ENCODE results near the gene TFEC. TPM values are rescaled to one million over a fixed set of nuclear protein-coding genes. Genes with fewer than 3 reads are reported as not detected.

The TFEC gene
- total RNA-seq, 1 experiment from 2014 or later: not detected

DNA sequence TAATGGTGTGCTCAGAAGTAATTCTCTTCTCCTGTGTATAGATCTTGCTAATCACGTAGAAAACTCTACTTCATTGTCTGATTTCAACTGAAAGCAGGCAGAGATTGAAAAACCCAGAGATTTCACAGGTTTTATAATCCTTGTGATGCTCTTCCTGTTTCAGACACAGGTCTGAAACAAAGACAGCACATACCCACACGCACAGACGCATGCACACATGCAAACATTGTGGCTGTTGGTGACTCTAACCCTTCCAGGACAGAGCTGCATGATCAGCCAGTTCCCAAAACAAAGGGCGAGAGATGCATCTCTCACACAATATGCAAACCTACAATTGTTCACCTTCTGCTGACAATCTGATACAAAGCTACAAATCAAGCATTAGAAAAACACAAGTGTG is 11.1 kb upstream of the TFEC start:
- H3K27me3 ChIP-seq (ENCODE audit: low read length): no peaks in the 10 kb centered on the region
- DNase-seq: no peak
- H3K9ac ChIP-seq (ENCODE audit: low read length): no peak overlapping the region
- H3K36me3 ChIP-seq (ENCODE audit: insufficient read depth, low read length): no peaks in the 10 kb centered on the region
- no peak overlapping the region for H3K4me3 ChIP-seq (ENCODE audit: low read length)
- no peak overlapping the region for H3K27ac ChIP-seq (ENCODE audit: low read length)
- H3K9me3 ChIP-seq (ENCODE audit: low read length): no peaks in the 10 kb centered on the region; the same call in 1 of the 2 replicates
- no peaks in the 10 kb centered on the region for H3K9me2 ChIP-seq (replicated peaks; ENCODE audit: insufficient read depth, low read length)
- H3K79me2 ChIP-seq (ENCODE audit: low read length): no peaks in the 10 kb centered on the region
- no peaks in the 10 kb centered on the region for H4K20me1 ChIP-seq (ENCODE audit: insufficient read depth, low read depth, low read length)
- no peak overlapping the region for H2AFZ ChIP-seq (ENCODE audit: low read length)
- H3K4me2 ChIP-seq (ENCODE audit: low read depth, low read length, poor library complexity, severe bottlenecking): no peak overlapping the region
- H3K4me1 ChIP-seq (ENCODE audit: low read length): no peaks in the 10 kb centered on the region

DNA sequence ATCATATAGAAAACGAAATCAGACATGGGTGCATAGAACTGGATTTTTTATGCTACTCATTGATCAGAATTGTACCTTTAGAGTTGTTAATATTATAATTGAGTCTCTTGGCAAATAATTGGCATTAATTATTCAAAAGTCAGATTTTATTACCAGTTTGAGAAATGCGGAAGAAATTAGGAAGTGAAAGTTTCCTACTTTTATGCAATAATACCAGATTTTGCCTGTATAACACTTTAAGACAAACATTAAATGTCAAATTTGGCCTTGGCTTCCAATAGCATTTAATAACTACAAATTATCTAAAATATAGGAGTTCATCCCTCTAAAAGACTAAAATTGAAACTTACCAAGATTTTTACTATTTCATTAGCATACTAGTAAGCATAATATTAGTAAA is 6.8 kb upstream of the TFEC start:
- H3K9ac ChIP-seq (ENCODE audit: low read length): no peak overlapping the region
- no peak overlapping the region for H2AFZ ChIP-seq (ENCODE audit: low read length)
- H3K9me3 ChIP-seq (ENCODE audit: low read length): no peaks in the 10 kb centered on the region; the same call in 1 of the 2 replicates
- no peak overlapping the region for H3K4me2 ChIP-seq (ENCODE audit: low read depth, low read length, poor library complexity, severe bottlenecking)
- H3K4me3 ChIP-seq (ENCODE audit: low read length): no peak overlapping the region
- no peaks in the 10 kb centered on the region for H3K9me2 ChIP-seq (replicated peaks; ENCODE audit: insufficient read depth, low read length)
- no peaks in the 10 kb centered on the region for H3K4me1 ChIP-seq (ENCODE audit: low read length)
- DNase-seq: no peak
- H3K27ac ChIP-seq (ENCODE audit: low read length): no peak overlapping the region
- no peaks in the 10 kb centered on the region for H4K20me1 ChIP-seq (ENCODE audit: insufficient read depth, low read depth, low read length)
- H3K36me3 ChIP-seq (ENCODE audit: insufficient read depth, low read length): no peaks in the 10 kb centered on the region
- H3K79me2 ChIP-seq (ENCODE audit: low read length): no peaks in the 10 kb centered on the region
- H3K27me3 ChIP-seq (ENCODE audit: low read length): no peaks in the 10 kb centered on the region

DNA sequence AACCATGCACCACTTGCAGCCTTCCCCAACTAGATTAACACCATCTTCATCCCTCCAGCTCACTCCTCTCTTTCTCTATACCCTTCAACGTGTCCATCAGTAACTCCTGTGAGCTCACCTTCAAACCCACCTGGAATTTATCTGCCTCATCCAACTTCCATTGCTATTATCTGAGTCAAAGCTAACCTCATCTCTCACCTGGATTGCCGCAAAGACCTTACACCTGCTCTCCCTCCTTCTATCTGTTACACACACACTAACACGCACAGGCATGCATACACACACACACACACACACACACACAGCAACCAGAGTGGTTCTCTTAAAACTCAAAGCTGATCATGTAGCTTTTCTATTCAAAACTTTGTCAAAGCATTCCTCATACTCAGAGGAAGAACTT is 3.8 kb upstream of the TFEC start:
- no peak overlapping the region for H3K4me2 ChIP-seq (ENCODE audit: low read depth, low read length, poor library complexity, severe bottlenecking)
- H3K9ac ChIP-seq (ENCODE audit: low read length): no peak overlapping the region
- no peaks in the 10 kb centered on the region for H3K4me1 ChIP-seq (ENCODE audit: low read length)
- no peaks in the 10 kb centered on the region for H3K79me2 ChIP-seq (ENCODE audit: low read length)
- H3K27ac ChIP-seq (ENCODE audit: low read length): no peak overlapping the region
- H2AFZ ChIP-seq (ENCODE audit: low read length): no peak overlapping the region
- H4K20me1 ChIP-seq (ENCODE audit: insufficient read depth, low read depth, low read length): no peaks in the 10 kb centered on the region
- H3K4me3 ChIP-seq (ENCODE audit: low read length): no peak overlapping the region
- H3K9me2 ChIP-seq (replicated peaks; ENCODE audit: insufficient read depth, low read length): no peaks in the 10 kb centered on the region
- no peaks in the 10 kb centered on the region for H3K36me3 ChIP-seq (ENCODE audit: insufficient read depth, low read length)
- no peaks in the 10 kb centered on the region for H3K27me3 ChIP-seq (ENCODE audit: low read length)
- no peak for DNase-seq
- no peaks in the 10 kb centered on the region; the same call in 1 of the 2 replicates for H3K9me3 ChIP-seq (ENCODE audit: low read length)

DNA sequence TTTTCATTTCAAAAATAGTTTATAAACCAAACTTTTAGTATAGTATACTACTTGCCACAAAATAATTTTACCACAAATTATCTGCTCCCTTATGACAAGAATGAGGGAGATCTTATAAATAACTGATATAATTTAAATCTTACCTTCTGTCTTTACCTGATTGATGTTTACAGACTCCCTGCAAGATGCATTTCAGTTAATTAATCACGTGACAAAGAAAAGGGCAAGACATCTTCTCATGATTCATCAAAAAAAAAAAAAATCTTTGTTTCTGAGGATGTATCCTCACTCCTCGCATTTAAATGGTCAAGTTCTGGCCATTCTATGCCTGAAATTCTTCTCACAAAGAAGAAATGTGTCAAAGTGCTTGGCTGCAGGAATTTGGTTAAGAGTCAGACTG is 2.3 kb upstream of the TFEC start:
- DNase-seq: no peak
- H3K4me2 ChIP-seq (ENCODE audit: low read depth, low read length, poor library complexity, severe bottlenecking): no peak overlapping the region
- no peaks in the 10 kb centered on the region for H3K36me3 ChIP-seq (ENCODE audit: insufficient read depth, low read length)
- no peaks in the 10 kb centered on the region for H3K9me2 ChIP-seq (replicated peaks; ENCODE audit: insufficient read depth, low read length)
- no peak overlapping the region for H3K9ac ChIP-seq (ENCODE audit: low read length)
- no peaks in the 10 kb centered on the region for H3K27me3 ChIP-seq (ENCODE audit: low read length)
- H3K79me2 ChIP-seq (ENCODE audit: low read length): no peaks in the 10 kb centered on the region
- H3K9me3 ChIP-seq (ENCODE audit: low read length): peaks cover 4% of the 10 kb centered on the region; the same call in 1 of the 2 replicates
- H3K27ac ChIP-seq (ENCODE audit: low read length): no peak overlapping the region
- H2AFZ ChIP-seq (ENCODE audit: low read length): no peak overlapping the region
- no peaks in the 10 kb centered on the region for H3K4me1 ChIP-seq (ENCODE audit: low read length)
- no peaks in the 10 kb centered on the region for H4K20me1 ChIP-seq (ENCODE audit: insufficient read depth, low read depth, low read length)
- no peak overlapping the region for H3K4me3 ChIP-seq (ENCODE audit: low read length)

DNA sequence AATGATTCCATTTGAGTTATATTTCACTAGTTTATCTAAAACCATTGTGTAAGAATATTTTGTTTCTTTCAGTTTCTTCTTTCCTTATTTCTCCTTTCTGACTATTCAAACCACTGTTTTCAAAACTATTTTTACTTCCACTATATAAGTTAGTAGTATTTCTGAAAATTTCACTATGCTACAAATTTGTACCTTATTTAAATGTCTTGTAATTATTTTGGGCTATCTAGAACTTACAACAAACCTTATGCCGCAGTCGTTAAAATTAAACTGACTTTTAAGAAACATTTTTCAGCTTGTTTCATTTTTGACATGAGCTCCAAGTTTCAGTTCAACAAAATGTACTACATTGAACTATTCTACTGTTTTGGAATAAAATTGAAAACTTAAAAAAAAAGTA is 1.8 kb downstream of the TFEC start:
- Histone ChIP-seq H3K4me3 (ENCODE audit: low read length) (no peak overlapping the region), H4K20me1 (ENCODE audit: insufficient read depth, low read depth, low read length) (no peaks in the 10 kb centered on the region), H3K9ac (ENCODE audit: low read length) (no peak overlapping the region), H3K79me2 (ENCODE audit: low read length) (no peaks in the 10 kb centered on the region), H3K9me3 (ENCODE audit: low read length) (peaks cover 4% of the 10 kb centered on the region; the same call in 1 of the 2 replicates), H3K9me2 (replicated peaks; ENCODE audit: insufficient read depth, low read length) (no peaks in the 10 kb centered on the region), H3K27ac (ENCODE audit: low read length) (no peak overlapping the region), H3K27me3 (ENCODE audit: low read length) (no peaks in the 10 kb centered on the region), H2AFZ (ENCODE audit: low read length) (no peak overlapping the region), H3K4me1 (ENCODE audit: low read length) (no peaks in the 10 kb centered on the region), H3K4me2 (ENCODE audit: low read depth, low read length, poor library complexity, severe bottlenecking) (no peak overlapping the region), H3K36me3 (ENCODE audit: insufficient read depth, low read length) (no peaks in the 10 kb centered on the region)
- no peak for DNase-seq

DNA sequence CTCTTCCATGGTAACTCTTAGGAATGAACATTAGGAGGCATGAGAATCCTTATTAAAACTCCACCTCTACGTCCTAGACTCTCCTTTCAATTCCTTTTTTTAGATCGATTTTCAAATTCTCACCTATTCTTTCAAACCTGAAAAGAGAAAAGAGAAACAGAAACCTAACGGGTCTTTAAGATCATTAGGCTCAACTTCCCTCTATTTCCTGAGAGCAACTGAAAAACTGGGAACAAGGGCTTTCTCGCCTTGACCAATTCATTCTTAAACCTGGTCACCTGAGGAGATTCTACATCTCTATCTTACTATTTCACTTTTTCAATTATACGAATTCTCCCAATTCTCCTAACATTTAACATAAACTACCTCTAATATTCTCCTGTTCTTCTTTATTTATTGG is 2.8 kb downstream of the TFEC start:
- H3K9ac ChIP-seq (ENCODE audit: low read length): no peak overlapping the region
- peaks cover 10% of the 10 kb centered on the region for H3K9me3 ChIP-seq (ENCODE audit: low read length)
- no peaks in the 10 kb centered on the region for H3K79me2 ChIP-seq (ENCODE audit: low read length)
- no peak overlapping the region for H2AFZ ChIP-seq (ENCODE audit: low read length)
- no peaks in the 10 kb centered on the region for H3K9me2 ChIP-seq (replicated peaks; ENCODE audit: insufficient read depth, low read length)
- no peaks in the 10 kb centered on the region for H4K20me1 ChIP-seq (ENCODE audit: insufficient read depth, low read depth, low read length)
- DNase-seq: no peak
- no peak overlapping the region for H3K27ac ChIP-seq (ENCODE audit: low read length)
- H3K27me3 ChIP-seq (ENCODE audit: low read length): no peaks in the 10 kb centered on the region
- H3K4me3 ChIP-seq (ENCODE audit: low read length): no peak overlapping the region
- H3K36me3 ChIP-seq (ENCODE audit: insufficient read depth, low read length): no peaks in the 10 kb centered on the region
- no peaks in the 10 kb centered on the region for H3K4me1 ChIP-seq (ENCODE audit: low read length)
- no peak overlapping the region for H3K4me2 ChIP-seq (ENCODE audit: low read depth, low read length, poor library complexity, severe bottlenecking)

DNA sequence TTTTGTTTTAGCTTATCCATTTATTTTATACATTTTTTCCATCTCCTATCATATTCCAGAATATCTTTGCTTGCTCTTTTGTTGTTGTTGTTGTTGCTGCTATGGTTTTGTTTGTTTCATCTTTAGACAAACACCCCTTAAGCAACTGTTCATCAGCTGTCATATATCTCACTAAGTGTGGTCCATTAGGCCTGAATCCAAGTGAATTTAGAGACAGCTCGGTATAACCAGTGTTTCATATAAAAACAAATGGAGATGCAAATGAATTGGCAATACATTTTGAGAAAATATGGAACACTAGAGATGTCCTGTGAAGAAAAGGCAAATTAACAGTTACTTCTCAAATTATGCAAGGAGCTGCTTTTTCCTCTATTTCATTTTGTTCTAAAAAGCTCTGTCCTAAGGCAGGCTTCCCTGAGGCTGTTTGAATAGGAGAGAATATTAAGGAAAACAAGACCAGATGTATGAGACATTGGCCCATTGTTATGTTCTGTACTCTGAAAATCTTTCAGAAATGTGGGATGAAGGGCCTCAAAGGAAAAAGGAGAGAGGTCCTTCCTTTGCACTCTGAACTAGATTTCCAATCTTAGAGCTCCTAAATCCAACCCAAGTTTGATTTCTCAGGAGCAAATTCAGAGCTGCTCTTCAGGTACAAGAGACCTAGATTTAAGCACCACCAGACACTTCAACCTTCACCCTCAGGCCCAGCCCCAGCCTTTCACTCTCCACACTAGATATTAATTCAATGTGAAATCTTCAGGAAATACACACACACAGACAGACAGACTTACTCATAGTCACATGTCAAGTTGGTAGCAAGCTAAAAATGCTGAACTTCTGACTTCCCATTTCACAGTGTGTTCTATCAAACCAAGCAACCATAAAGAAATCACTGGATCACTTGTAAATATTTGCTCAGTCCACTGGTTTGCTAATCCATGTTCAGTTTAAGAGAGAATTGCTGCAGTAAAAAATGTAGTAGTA is 5.4 kb downstream of the TFEC start:
- Histone ChIP-seq H3K27me3 (ENCODE audit: low read length) (no peaks in the 10 kb centered on the region), H3K79me2 (ENCODE audit: low read length) (no peaks in the 10 kb centered on the region), H3K9ac (ENCODE audit: low read length) (no peak overlapping the region), H3K4me2 (ENCODE audit: low read depth, low read length, poor library complexity, severe bottlenecking) (no peak overlapping the region), H4K20me1 (ENCODE audit: insufficient read depth, low read depth, low read length) (no peaks in the 10 kb centered on the region), H3K9me2 (replicated peaks; ENCODE audit: insufficient read depth, low read length) (no peaks in the 10 kb centered on the region), H2AFZ (ENCODE audit: low read length) (no peak overlapping the region), H3K27ac (ENCODE audit: low read length) (no peak overlapping the region), H3K36me3 (ENCODE audit: insufficient read depth, low read length) (no peaks in the 10 kb centered on the region), H3K4me1 (ENCODE audit: low read length) (no peaks in the 10 kb centered on the region), H3K9me3 (ENCODE audit: low read length) (peaks cover 16% of the 10 kb centered on the region), H3K4me3 (ENCODE audit: low read length) (no peak overlapping the region)
- DNase-seq: no peak

DNA sequence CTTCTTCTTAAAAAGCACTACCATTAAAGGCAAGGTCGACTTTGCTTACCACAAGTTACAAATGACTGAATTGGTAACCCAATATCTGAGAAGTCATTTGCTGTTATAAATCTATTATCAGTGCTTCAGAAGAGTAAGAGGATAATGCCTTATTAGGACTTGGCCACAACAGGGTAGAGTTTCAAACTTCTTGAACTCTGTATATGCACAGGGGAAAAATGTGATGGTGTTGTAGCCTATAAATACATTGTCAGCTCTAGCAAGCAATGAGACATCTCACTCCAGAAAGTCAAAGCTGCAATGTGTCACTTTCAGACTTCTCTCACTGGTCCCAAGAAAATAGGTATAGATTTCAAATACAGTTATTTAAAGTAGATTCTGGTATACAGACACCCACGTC is 9.3 kb downstream of the TFEC start:
- H3K4me3 ChIP-seq (ENCODE audit: low read length): no peak overlapping the region
- peaks cover 14% of the 10 kb centered on the region for H3K9me3 ChIP-seq (ENCODE audit: low read length)
- no peak overlapping the region for H3K9ac ChIP-seq (ENCODE audit: low read length)
- no peaks in the 10 kb centered on the region for H3K4me1 ChIP-seq (ENCODE audit: low read length)
- no peaks in the 10 kb centered on the region for H4K20me1 ChIP-seq (ENCODE audit: insufficient read depth, low read depth, low read length)
- H2AFZ ChIP-seq (ENCODE audit: low read length): no peak overlapping the region
- no peaks in the 10 kb centered on the region for H3K9me2 ChIP-seq (replicated peaks; ENCODE audit: insufficient read depth, low read length)
- H3K27ac ChIP-seq (ENCODE audit: low read length): no peak overlapping the region
- no peak for DNase-seq
- H3K4me2 ChIP-seq (ENCODE audit: low read depth, low read length, poor library complexity, severe bottlenecking): no peak overlapping the region
- no peaks in the 10 kb centered on the region for H3K27me3 ChIP-seq (ENCODE audit: low read length)
- no peaks in the 10 kb centered on the region for H3K79me2 ChIP-seq (ENCODE audit: low read length)
- no peaks in the 10 kb centered on the region for H3K36me3 ChIP-seq (ENCODE audit: insufficient read depth, low read length)

Measured in Karpas-422 (cell line).